Measurements from ENCODE around the gene DUOX2.

DNA sequence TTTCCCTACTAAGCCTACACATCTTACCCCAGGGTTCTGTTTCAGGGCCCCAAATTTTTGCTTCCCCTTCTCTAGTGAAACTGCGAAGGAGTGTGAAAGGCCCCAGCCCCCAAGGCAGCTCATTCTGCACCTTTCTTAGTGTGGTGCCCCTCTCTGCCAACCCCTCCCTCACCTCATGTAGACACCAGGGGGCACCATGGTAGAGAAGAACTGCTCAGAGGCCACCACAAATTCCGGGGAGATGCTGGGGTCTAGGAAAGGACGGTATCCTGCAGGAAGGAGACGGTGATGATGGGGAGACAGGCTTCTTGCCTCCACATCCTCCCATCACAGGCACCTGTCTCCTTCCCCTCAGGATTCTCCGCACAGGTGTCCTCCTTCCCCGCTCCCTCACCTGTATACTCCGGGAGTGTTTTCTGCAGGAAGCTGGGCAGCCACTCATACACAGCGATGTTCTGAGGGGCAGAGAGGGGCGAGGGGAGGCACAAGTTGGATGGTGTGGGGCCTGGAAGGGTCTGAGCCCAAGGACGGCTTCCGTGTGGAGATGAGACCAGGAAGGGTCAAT, 3.6 kb downstream of the DUOX2 start:
- TF ChIP-seq ZBTB17 (tag by site-specific recombination; IDR thresholded peaks at IDR 0.05) (no peak), SP2 (tag by site-specific recombination; IDR thresholded peaks at IDR 0.05) (no peak), ZNF623 (tag by site-specific recombination; IDR thresholded peaks at IDR 0.05) (no peak), ZNF324 (tag by site-specific recombination; IDR thresholded peaks at IDR 0.05) (no peak), ZNF311 (tag by site-specific recombination; IDR thresholded peaks at IDR 0.05; ENCODE audit: borderline replicate concordance) (no peak), ZSCAN23 (tag by site-specific recombination; IDR thresholded peaks at IDR 0.05) (no peak), SCRT1 (tag by site-specific recombination; IDR thresholded peaks at IDR 0.05; ENCODE audit: borderline replicate concordance) (no peak), ZNF366 (tag by site-specific recombination; conservative IDR thresholded peaks at IDR 0.05) (no peak), SCRT2 (tag by site-specific recombination; IDR thresholded peaks at IDR 0.05) (no peak), ZNF114 (tag by site-specific recombination; IDR thresholded peaks at IDR 0.05) (no peak)
- TF ChIP-seq, protein P1, sequence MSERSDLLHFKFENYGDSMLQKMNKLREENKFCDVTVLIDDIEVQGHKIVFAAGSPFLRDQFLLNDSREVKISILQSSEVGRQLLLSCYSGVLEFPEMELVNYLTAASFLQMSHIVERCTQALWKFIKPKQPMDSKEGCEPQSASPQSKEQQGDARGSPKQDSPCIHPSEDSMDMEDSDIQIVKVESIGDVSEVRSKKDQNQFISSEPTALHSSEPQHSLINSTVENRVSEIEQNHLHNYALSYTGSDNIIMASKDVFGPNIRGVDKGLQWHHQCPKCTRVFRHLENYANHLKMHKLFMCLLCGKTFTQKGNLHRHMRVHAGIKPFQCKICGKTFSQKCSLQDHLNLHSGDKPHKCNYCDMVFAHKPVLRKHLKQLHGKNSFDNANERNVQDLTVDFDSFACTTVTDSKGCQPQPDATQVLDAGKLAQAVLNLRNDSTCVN (tag by site-specific recombination; optimal IDR thresholded peaks at IDR 0.05) = no peak
- TF ChIP-seq, protein P2, sequence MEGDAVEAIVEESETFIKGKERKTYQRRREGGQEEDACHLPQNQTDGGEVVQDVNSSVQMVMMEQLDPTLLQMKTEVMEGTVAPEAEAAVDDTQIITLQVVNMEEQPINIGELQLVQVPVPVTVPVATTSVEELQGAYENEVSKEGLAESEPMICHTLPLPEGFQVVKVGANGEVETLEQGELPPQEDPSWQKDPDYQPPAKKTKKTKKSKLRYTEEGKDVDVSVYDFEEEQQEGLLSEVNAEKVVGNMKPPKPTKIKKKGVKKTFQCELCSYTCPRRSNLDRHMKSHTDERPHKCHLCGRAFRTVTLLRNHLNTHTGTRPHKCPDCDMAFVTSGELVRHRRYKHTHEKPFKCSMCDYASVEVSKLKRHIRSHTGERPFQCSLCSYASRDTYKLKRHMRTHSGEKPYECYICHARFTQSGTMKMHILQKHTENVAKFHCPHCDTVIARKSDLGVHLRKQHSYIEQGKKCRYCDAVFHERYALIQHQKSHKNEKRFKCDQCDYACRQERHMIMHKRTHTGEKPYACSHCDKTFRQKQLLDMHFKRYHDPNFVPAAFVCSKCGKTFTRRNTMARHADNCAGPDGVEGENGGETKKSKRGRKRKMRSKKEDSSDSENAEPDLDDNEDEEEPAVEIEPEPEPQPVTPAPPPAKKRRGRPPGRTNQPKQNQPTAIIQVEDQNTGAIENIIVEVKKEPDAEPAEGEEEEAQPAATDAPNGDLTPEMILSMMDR (tag by site-specific recombination; IDR thresholded peaks at IDR 0.05) = no peak

Data from HEK293 (cell line).